Measurements from ENCODE around the gene CFAP65.

GRCh38 chr2:219002395-219003266 lies 38.7 kb downstream of the CFAP65 start:
- TF ChIP-seq CTCF (IDR thresholded peaks at IDR 0.05) = peak in 2 of 3 experiments; percentile 14 to 32
- TF ChIP-seq POLR2A (IDR thresholded peaks at IDR 0.05; ENCODE audit: low read depth) = no peak
- no peak for TF ChIP-seq EP300 (IDR thresholded peaks at IDR 0.05)
